Heart right ventricle (tissue), 16 donors: Measurements from ENCODE around the gene LRRC51. TPM values are rescaled to one million over a fixed set of nuclear protein-coding genes. Genes with fewer than 3 reads are reported as not detected.

Source experiments
- ATAC-seq, 8 donors: fragments of 200-7000 bp; cut with Tn5 transposase; one replicate each; pipeline ENCODE4 v1.9.1; 2020; ENCODE audit warnings: mild to moderate bottlenecking in 8 of 8, moderate library complexity in 8 of 8, moderate number of reproducible peaks in 1 of 8
- DNase-seq, 2 donors: peaks; one replicate each; pipeline ENCODE4 v3.0.0-alpha.2; 2020
- H3K27ac ChIP-seq, 10 donors: fragments of 200-600 bp; sonication (generic) in 2 of 10; one replicate each; pipeline versions ENCODE4 v1.5.0 to v1.8.0; 2020 to 2022; ENCODE audit warnings: mild to moderate bottlenecking in 3 of 10
- H3K27me3 ChIP-seq, 7 donors: fragments of 200-600 bp; one replicate each; pipeline ENCODE4 v1.8.0; 2021 to 2022; ENCODE audit warnings: mild to moderate bottlenecking in 2 of 7
- H3K36me3 ChIP-seq, 9 donors: fragments of 200-600 bp; sonication (generic) in 1 of 9; one replicate each; pipeline versions ENCODE4 v1.5.0 to v1.8.0; 2020 to 2022; ENCODE audit warnings: mild to moderate bottlenecking in 2 of 9
- H3K4me1 ChIP-seq, 9 donors: fragments of 200-600 bp; sonication (generic) in 1 of 9; one replicate each; pipeline versions ENCODE4 v1.5.0 to v1.8.0; 2020 to 2022; ENCODE audit warnings: mild to moderate bottlenecking in 4 of 9
- H3K4me3 ChIP-seq, 10 donors: fragments of 200-600 bp; sonication (generic) in 2 of 10; one replicate each; pipeline versions ENCODE4 v1.5.0 to v1.8.0; 2020 to 2022; ENCODE audit warnings: mild to moderate bottlenecking in 7 of 10, moderate library complexity in 2 of 10
- H3K9me3 ChIP-seq, 11 donors: fragments of 200-600 bp in 10 of 11; sonication (generic) in 2 of 11; one replicate each; pipeline versions ENCODE4 v1.5.0 to v1.8.0; 2013 to 2022; ENCODE audit warnings: mild to moderate bottlenecking in 2 of 11, control low read depth in 1 of 11, moderate library complexity in 1 of 11
- WGBS, 2 donors: extraction: QIAGEN DNeasy Blood & Tissue Kit; methylation state at CpG; one replicate each; pipeline ENCODE4 v1.1.7; 2013; ENCODE audit warnings: inconsistent platforms in 1 of 2; 5-methylcytosine and 5-hydroxymethylcytosine counted together
- intact Hi-C, 10 donors: fragments of 100-400 bp; cut with DNase I; formaldehyde crosslinking; loops; one replicate each; pipeline versions ENCODE4 v1.11.1 to v1.14.2; 2022
- polyA plus RNA-seq, 2 donors: library from polyadenylated mRNA; stranded (reverse); fragments of 200-250 nt; gene quantifications; one replicate each; pipeline ENCODE4 v1.2.3, GENCODE V29; 2013
- total RNA-seq, 10 donors: library from RNA; stranded (reverse); fragmentation: NEBNext Ultra II Directional in 3 of 10; extraction: Animal tissue kit (Norgen Biotek cat#: 25700) in 3 of 10; gene quantifications; one replicate each; pipeline versions ENCODE4 v1.2.1 to v1.2.4, GENCODE V29; 2021 to 2023
- TF ChIP-seq, protein P1 (sequence below), 9 donors: fragments of 200-600 bp; sonication (generic) in 2 of 9; IDR thresholded peaks; one replicate each; pipeline versions ENCODE4 v1.5.0 to v1.8.0; 2021 to 2022; ENCODE audit warnings: antibody characterized with exemption in 9 of 9, mild to moderate bottlenecking in 5 of 9, moderate library complexity in 1 of 9
- donor health status: Arrhythmogenic right ventricular cardiomyopathy.
- donor health status: ischemic (EF 13 %, LVEDD 7.1; RV severe dilation, severe dysfunction).
- donor health status: healthy with polysubstance abuse.
- donor health status: DM: no; HTN: yes; CAD: no.
- donor health status: DM: no; HTN: no; CAD: no.
- donor health status: ischemic (EF 25% LVEDD 6.9; RV normal size, moderate dysfunction).
- donor health status: ischemic (EF 25% LVEDD 5.7; RV mildly dilated, moderate dysfunction).
- donor health status: healthy.
- donor health status: DM: yes; HTN: yes; CAD: no.
- donor health status: Ischemic cardiomyopathy.
- donor health status: ischemic (EF 35%, LVEDD 5.7; RV mildly dilated, moderate dysfunction).
- donor health status: nonischemic (EF 11% LVEDD 7.7; RV severe dilation, severe dysfunction).
- donor health status: DM: yes; HTN: yes; CAD: no.
- donor health status: PGD.
- donor health status: ischemic (EF 29% LVEDD 5.4; RV normal size, mild dysfunction).
- donor health status: nonischemic (EF 23%, LVEDD 6.1; RV moderate dilation, normal function).

LRRC51 gene
- total and polyA plus RNA-seq, 12 donors, result 2.3 to 9.1 (median 4.0) TPM

DNA sequence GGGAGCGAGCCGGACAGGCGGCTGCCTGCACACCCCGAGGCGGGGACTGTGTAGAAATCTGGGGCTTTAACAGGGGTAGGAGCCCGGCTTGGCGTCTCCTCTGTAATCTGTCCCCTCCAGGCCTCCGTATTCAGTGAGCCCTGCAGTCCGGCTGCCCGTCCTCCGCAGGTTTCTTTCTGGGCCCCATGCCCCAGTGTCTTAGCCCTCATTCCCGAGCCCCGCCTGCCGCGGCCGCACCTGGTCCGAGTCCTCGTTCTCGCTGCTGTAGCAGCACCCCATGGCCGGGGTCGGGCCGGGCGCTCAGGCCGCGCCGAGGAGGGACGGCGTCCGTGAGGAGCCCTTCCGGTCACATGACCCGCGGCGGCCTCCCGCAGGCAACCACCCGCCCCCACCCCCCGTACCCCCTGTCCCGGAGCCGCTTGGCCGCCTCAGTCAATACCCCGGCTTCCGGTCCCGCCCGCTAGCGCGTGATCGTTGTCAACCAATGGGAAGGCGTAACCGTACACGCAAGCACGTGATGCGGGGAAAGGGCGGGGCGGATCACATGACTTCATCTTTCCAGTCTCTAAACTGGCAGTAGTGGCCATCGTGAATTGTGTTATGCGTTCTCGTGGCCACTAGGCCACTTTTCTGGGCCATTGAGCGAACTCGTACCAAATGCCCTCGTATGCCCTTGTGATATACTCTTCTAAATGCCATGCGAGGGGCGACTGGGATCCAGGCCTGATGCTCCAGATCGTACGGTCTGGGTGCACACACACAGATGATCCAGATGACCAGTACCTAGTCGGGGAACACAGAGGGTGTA is 22.5 kb downstream of the LRRC51 start, which contains the start of gene LAMTOR1:
LAMTOR1 (minus strand) TSS at position 352 of the 808 bp plus-strand sequence; CDS start at position 279, 73 bp downstream.
- peak within 1 kb of the TSS; percentile 59 to 99 (median 80) for H3K4me3 ChIP-seq
- 2 to 3% methylated on average over 64 of the region's 64 CpGs for WGBS, 2 donors
- H3K27ac ChIP-seq, result peak within 1 kb of the TSS; percentile 79 to 99 (median 96)
- H3K27me3 ChIP-seq, result no peaks in the 10 kb centered on the region
- peak; percentile 99 to 100 for DNase-seq
- ATAC-seq, result peak; percentile 97 to 99 (median 99)
- H3K9me3 ChIP-seq, result no peaks in the 10 kb centered on the region
- intact Hi-C loops, result loop anchor here in 3 of 10 donors (1.0 to 10.0 kb wide), 2 partner anchors 9 to 332 kb away; partner anchors contain the start of genes ANAPC15 (in 2 of the 3) and CLPB (in 1 of the 3)
- TF ChIP-seq, protein P1, sequence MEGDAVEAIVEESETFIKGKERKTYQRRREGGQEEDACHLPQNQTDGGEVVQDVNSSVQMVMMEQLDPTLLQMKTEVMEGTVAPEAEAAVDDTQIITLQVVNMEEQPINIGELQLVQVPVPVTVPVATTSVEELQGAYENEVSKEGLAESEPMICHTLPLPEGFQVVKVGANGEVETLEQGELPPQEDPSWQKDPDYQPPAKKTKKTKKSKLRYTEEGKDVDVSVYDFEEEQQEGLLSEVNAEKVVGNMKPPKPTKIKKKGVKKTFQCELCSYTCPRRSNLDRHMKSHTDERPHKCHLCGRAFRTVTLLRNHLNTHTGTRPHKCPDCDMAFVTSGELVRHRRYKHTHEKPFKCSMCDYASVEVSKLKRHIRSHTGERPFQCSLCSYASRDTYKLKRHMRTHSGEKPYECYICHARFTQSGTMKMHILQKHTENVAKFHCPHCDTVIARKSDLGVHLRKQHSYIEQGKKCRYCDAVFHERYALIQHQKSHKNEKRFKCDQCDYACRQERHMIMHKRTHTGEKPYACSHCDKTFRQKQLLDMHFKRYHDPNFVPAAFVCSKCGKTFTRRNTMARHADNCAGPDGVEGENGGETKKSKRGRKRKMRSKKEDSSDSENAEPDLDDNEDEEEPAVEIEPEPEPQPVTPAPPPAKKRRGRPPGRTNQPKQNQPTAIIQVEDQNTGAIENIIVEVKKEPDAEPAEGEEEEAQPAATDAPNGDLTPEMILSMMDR (IDR thresholded peaks at IDR 0.05), result peak; percentile 11 to 56 (median 39)
- H3K36me3 ChIP-seq, result peaks cover 0 to 46% (median 10%) of the 10 kb centered on the region in 9 donors
- peaks cover 6 to 51% (median 38%) of the 10 kb centered on the region in 9 donors for H3K4me1 ChIP-seq

DNA sequence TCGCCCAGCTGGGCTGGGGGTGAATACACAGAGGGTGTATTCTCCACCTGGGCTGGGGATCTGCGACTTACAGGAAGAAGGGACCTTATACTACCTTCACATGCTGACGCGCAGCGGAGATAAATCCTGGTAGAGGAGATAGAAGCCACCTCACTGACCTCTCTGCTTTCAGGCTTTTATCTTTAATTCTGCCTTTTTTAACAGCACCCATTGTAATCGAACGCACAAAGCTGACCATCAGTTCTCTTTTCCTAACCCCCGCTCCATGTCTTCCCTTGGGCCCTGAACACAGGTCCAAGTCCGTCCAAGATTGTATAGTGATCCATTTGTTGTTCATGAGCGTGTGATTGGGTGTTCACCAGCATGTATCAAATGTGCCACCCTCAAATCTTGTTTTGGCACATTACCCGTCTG is 23.1 kb downstream of the LRRC51 start:
- Histone ChIP-seq H3K9me3 (no peaks in the 10 kb centered on the region), H3K27me3 (no peaks in the 10 kb centered on the region), H3K27ac (peak overlapping the region in 9 of 10 donors; percentile 87 to 99 (median 96)), H3K4me1 (peaks cover 6 to 48% (median 38%) of the 10 kb centered on the region in 9 donors), H3K36me3 (peaks cover 0 to 46% (median 4%) of the 10 kb centered on the region in 9 donors), H3K4me3 (peak overlapping the region in 9 of 10 donors; percentile 30 to 99 (median 81))
- ATAC-seq (no peak), DNase-seq (no peak)
- TF ChIP-seq, protein P1 (IDR thresholded peaks at IDR 0.05), result no peak
- 79 to 82% methylated on average over 11 of the region's 11 CpGs for WGBS, 2 donors
- intact Hi-C loops, result loop anchor here in 3 of 10 donors (1.0 to 10.0 kb wide), 2 partner anchors 9 to 331 kb away; partner anchors contain the start of genes ANAPC15 (in 2 of the 3) and CLPB (in 1 of the 3)

DNA sequence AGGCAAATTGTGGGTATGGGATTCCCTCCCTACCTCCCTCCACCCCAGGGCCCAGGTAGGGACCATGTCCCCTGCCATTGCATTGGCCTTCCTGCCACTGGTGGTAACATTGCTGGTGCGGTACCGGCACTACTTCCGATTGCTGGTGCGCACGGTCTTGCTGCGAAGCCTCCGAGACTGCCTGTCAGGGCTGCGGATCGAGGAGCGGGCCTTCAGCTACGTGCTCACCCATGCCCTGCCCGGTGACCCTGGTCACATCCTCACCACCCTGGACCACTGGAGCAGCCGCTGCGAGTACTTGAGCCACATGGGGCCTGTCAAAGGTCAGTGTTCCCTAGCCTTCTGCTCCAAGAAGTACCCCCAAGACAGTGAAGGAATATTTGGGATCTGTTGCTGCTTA is 25.2 kb downstream of the LRRC51 start, which contains the start of gene TOMT:
TOMT (plus strand) TSS at position 37 of the 400 bp plus-strand sequence; CDS start at position 65, 28 bp downstream.
- Histone ChIP-seq H3K4me1 (peaks cover 6 to 27% (median 23%) of the 10 kb centered on the region in 9 donors), H3K27ac (no peak within 1 kb of the TSS), H3K27me3 (no peaks in the 10 kb centered on the region), H3K4me3 (no peak within 1 kb of the TSS), H3K9me3 (no peaks in the 10 kb centered on the region), H3K36me3 (peaks cover 0 to 44% (median 0%) of the 10 kb centered on the region in 9 donors)
- ATAC-seq, result no peak
- no peak for DNase-seq
- TF ChIP-seq, protein P1 (IDR thresholded peaks at IDR 0.05), result no peak
- WGBS, 2 donors, result 96 to 97% methylated on average over 14 of the region's 14 CpGs
- intact Hi-C loops, result loop anchor here in 1 of 10 donors (10.0 kb wide), 1 partner anchor 329 kb away; the partner anchor contains the start of gene CLPB
